H1 (cell line): ENCODE measurements around the gene JMJD7. TPM values are rescaled to one million over a fixed set of nuclear protein-coding genes. Genes with fewer than 3 reads are reported as not detected.

ENCODE experiments used
- CTCF ChIA-PET: fragments of 300-600 bp; sonication (Branson Sonifier 250); formaldehyde crosslinking; loops from one replicate; lab custom pipeline; 2021; ENCODE audit not compliant: partially characterized antibody; lab: Charles Lee
- POLR2A ChIA-PET: fragments of 300-600 bp; sonication (Branson Sonifier 250); formaldehyde crosslinking; loops from one replicate; lab custom pipeline; 2021; ENCODE audit warnings: inconsistent platforms; ENCODE audit not compliant: partially characterized antibody; lab: Charles Lee
- DNase-seq, 2 experiments: peaks; one replicate each; pipeline versions ENCODE4 v3.0.0 to v3.0.0-alpha.2; 2010 to 2022; ENCODE audit warnings: low spot score in 2 of 2, low read depth in 1 of 2, mixed read lengths in 1 of 2
- FAIRE-seq: peaks from 2 replicates; lab custom pipeline; 2011; peaks lifted over from hg19 to GRCh38; lab: Jason Lieb, UNC
- H2AFZ ChIP-seq: 2 replicates; pipeline ENCODE4 v1.8.1; 2012; ENCODE audit warnings: low read length, inconsistent platforms
- H2AK5ac ChIP-seq: 2 replicates; pipeline ENCODE4 v1.6.1; 2013; ENCODE audit warnings: low read depth, low read length
- H2BK120ac ChIP-seq: replicated peaks from 2 replicates; pipeline ENCODE3; 2013; ENCODE audit warnings: low read depth, low read length, inconsistent platforms
- H2BK12ac ChIP-seq: 2 replicates; pipeline ENCODE4 v1.6.1; 2013; ENCODE audit warnings: low read depth, low read length
- H2BK15ac ChIP-seq: 2 replicates; pipeline ENCODE4 v1.6.1; 2013; ENCODE audit warnings: low read length
- H2BK20ac ChIP-seq: 2 replicates; pipeline ENCODE4 v1.6.1; 2013; ENCODE audit warnings: low read length
- H2BK5ac ChIP-seq: 2 replicates; pipeline ENCODE4 v1.6.1; 2013; ENCODE audit warnings: low read depth, low read length
- H3K14ac ChIP-seq: 2 replicates; pipeline ENCODE4 v1.6.1; 2013; ENCODE audit warnings: inconsistent platforms; ENCODE audit not compliant: insufficient read length
- H3K18ac ChIP-seq: 2 replicates; pipeline ENCODE4 v1.6.1; 2013; ENCODE audit warnings: low read length; ENCODE audit errors: extremely low read depth
- H3K23ac ChIP-seq: 2 replicates; pipeline ENCODE4 v1.6.1; 2013; ENCODE audit warnings: inconsistent platforms; ENCODE audit not compliant: insufficient read length
- H3K23me2 ChIP-seq: 2 replicates; pipeline ENCODE4 v1.6.1; 2013; ENCODE audit warnings: low read depth, low read length
- H3K27ac ChIP-seq: 2 replicates; pipeline ENCODE4 v1.6.1; 2011; ENCODE audit warnings: low read depth, low read length, inconsistent platforms
- H3K27me3 ChIP-seq, 4 experiments: replicated peaks in 1 of 4; 1 replicate in 1 of 4; 2 replicates in 3 of 4; pipeline versions ENCODE4 v1.6.1 to v1.8.1; 2011 to 2013; ENCODE audit warnings: low read length in 3 of 4, mild to moderate bottlenecking in 3 of 4, inconsistent platforms in 2 of 4, mixed read lengths in 2 of 4, moderate library complexity in 1 of 4; ENCODE audit not compliant: control insufficient read depth in 3 of 4, insufficient read depth in 3 of 4; ENCODE audit errors: extremely low read depth in 1 of 4
- H3K36me3 ChIP-seq, 4 experiments: 2 replicates each; pipeline versions ENCODE4 v1.6.1 to v1.8.1; 2011 to 2013; ENCODE audit warnings: mild to moderate bottlenecking in 4 of 4, low read length in 3 of 4, moderate library complexity in 2 of 4, control low read depth in 1 of 4, inconsistent platforms in 1 of 4; ENCODE audit not compliant: insufficient read depth in 4 of 4, control insufficient read depth in 2 of 4
- H3K4ac ChIP-seq: replicated peaks from 2 replicates; pipeline ENCODE3; 2013; ENCODE audit warnings: low read length, low read depth, mixed read lengths, inconsistent platforms; ENCODE audit not compliant: insufficient read length
- H3K4me1 ChIP-seq, 4 experiments: replicated peaks in 1 of 4; 1 replicate in 1 of 4; 2 replicates in 3 of 4; pipeline versions ENCODE4 v1.6.1 to v1.8.1; 2011 to 2013; ENCODE audit warnings: low read length in 3 of 4, inconsistent platforms in 2 of 4, mixed read lengths in 1 of 4; ENCODE audit not compliant: insufficient read depth in 4 of 4, control insufficient read depth in 3 of 4
- H3K4me2 ChIP-seq, 2 experiments: 2 replicates each; pipeline versions ENCODE4 v1.6.1 to v1.8.1; 2011 to 2013; ENCODE audit warnings: low read depth in 2 of 2, low read length in 2 of 2, control low read depth in 1 of 2, inconsistent platforms in 1 of 2, mild to moderate bottlenecking in 1 of 2; ENCODE audit not compliant: insufficient read depth in 1 of 2
- H3K4me3 ChIP-seq, 4 experiments: fragments of 200-600, 300-600 bp in 1 of 4; sonication (generic), shearing (Covaris generic), sonication (Bioruptor Twin) in 1 of 4; 2 replicates each; pipeline versions ENCODE4 v1.5.1 to v1.8.1; 2011 to 2016; ENCODE audit warnings: low read length in 4 of 4, low read depth in 3 of 4, control low read depth in 2 of 4, inconsistent platforms in 2 of 4, mild to moderate bottlenecking in 2 of 4, mixed read lengths in 1 of 4, moderate library complexity in 1 of 4; ENCODE audit not compliant: insufficient read depth in 2 of 4; ENCODE audit errors: extremely low read depth in 1 of 4
- H3K56ac ChIP-seq: replicated peaks from 2 replicates; pipeline ENCODE3; 2013; ENCODE audit warnings: low read depth, mild to moderate bottlenecking, mixed read lengths, low read length, inconsistent platforms; ENCODE audit not compliant: insufficient read length
- H3K79me1 ChIP-seq: 2 replicates; pipeline ENCODE4 v1.6.1; 2013; ENCODE audit warnings: low read depth, low read length, control low read depth
- H3K79me2 ChIP-seq, 2 experiments: 2 replicates each; pipeline versions ENCODE4 v1.6.1 to v1.8.1; 2012 to 2013; ENCODE audit warnings: low read length in 2 of 2, mild to moderate bottlenecking in 2 of 2, inconsistent platforms in 1 of 2; ENCODE audit not compliant: insufficient read depth in 2 of 2, control insufficient read depth in 1 of 2
- H3K9ac ChIP-seq, 4 experiments: replicated peaks in 1 of 4; 1 replicate in 1 of 4; 2 replicates in 3 of 4; pipeline versions ENCODE4 v1.6.1 to v1.8.1; 2011 to 2013; ENCODE audit warnings: low read depth in 3 of 4, low read length in 3 of 4, control low read depth in 2 of 4, mild to moderate bottlenecking in 2 of 4, moderate library complexity in 2 of 4, inconsistent platforms in 1 of 4; ENCODE audit errors: extremely low read depth in 1 of 4
- H3K9me3 ChIP-seq, 2 experiments: 2 replicates each; pipeline versions ENCODE4 v1.6.1 to v1.8.1; 2012 to 2013; ENCODE audit warnings: mild to moderate bottlenecking in 2 of 2, moderate library complexity in 2 of 2, control low read depth in 1 of 2, inconsistent platforms in 1 of 2, low read depth in 1 of 2, low read length in 1 of 2, mixed read lengths in 1 of 2; ENCODE audit not compliant: insufficient read depth in 2 of 2
- H4K20me1 ChIP-seq, 2 experiments: replicated peaks in 1 of 2; 2 replicates each; pipeline versions ENCODE3 to v1.8.1; 2011 to 2013; ENCODE audit warnings: inconsistent platforms in 2 of 2, low read length in 2 of 2, mild to moderate bottlenecking in 1 of 2; ENCODE audit not compliant: insufficient read depth in 2 of 2, control insufficient read depth in 1 of 2
- H4K5ac ChIP-seq: 2 replicates; pipeline ENCODE4 v1.6.1; 2013; ENCODE audit warnings: low read length, low read depth, mixed read lengths, inconsistent platforms; ENCODE audit not compliant: insufficient read length
- H4K8ac ChIP-seq: 2 replicates; pipeline ENCODE4 v1.8.0; 2013; ENCODE audit warnings: mild to moderate bottlenecking, moderate library complexity, low read length, inconsistent platforms; ENCODE audit not compliant: insufficient read depth; ENCODE audit errors: extremely low read depth
- H4K91ac ChIP-seq: replicated peaks from 2 replicates; pipeline ENCODE3; 2013; ENCODE audit warnings: low read length, mixed read lengths, inconsistent platforms; ENCODE audit not compliant: insufficient read length
- ATF3 ChIP-seq: IDR thresholded peaks from 2 replicates; pipeline ENCODE4 v1.6.1; 2011; ENCODE audit warnings: low read depth, mild to moderate bottlenecking, low read length; ENCODE audit not compliant: insufficient read depth
- BCL11A ChIP-seq, 2 experiments: IDR thresholded peaks; one replicate each; pipeline ENCODE4 v1.6.1; 2011; ENCODE audit warnings: low read depth in 2 of 2, low read length in 2 of 2, mild to moderate bottlenecking in 2 of 2
- EP300 ChIP-seq, 2 experiments: IDR thresholded peaks; 1 replicate in 1 of 2; 2 replicates in 1 of 2; pipeline ENCODE4 v1.6.1; 2011 to 2012; ENCODE audit warnings: low read depth in 2 of 2, low read length in 2 of 2, mild to moderate bottlenecking in 2 of 2, borderline replicate concordance in 1 of 2, inconsistent platforms in 1 of 2, moderate library complexity in 1 of 2
- EZH2 ChIP-seq: fragments of 200-600 bp; sonication (generic); IDR thresholded peaks from 2 replicates; pipeline ENCODE4 v1.7.1; 2012; ENCODE audit warnings: low read depth, mild to moderate bottlenecking, moderate library complexity, low read length, inconsistent platforms; ENCODE audit not compliant: severe bottlenecking
- SIRT6 ChIP-seq: IDR thresholded peaks from one replicate; pipeline ENCODE4 v1.7.1; 2012; ENCODE audit warnings: low read length, inconsistent platforms
- SRF ChIP-seq: IDR thresholded peaks from 2 replicates; pipeline ENCODE4 v1.6.1; 2011; ENCODE audit warnings: mild to moderate bottlenecking, low read depth, low read length, moderate library complexity
- SUZ12 ChIP-seq: fragments of 200-600 bp; sonication (generic); IDR thresholded peaks from 2 replicates; pipeline ENCODE4 v1.6.1; 2012; ENCODE audit warnings: mild to moderate bottlenecking, inconsistent platforms, low read length, moderate library complexity, mixed read lengths
- TCF12 ChIP-seq: IDR thresholded peaks from 2 replicates; pipeline ENCODE4 v1.6.1; 2011; ENCODE audit warnings: low read depth, mild to moderate bottlenecking, low read length
- YY1 ChIP-seq: IDR thresholded peaks from 2 replicates; pipeline ENCODE4 v1.6.1; 2011; ENCODE audit warnings: low read depth, mild to moderate bottlenecking, low read length
- ZNF274 ChIP-seq: IDR thresholded peaks from 2 replicates; pipeline ENCODE4 v1.7.0; 2012; ENCODE audit warnings: low read length, borderline replicate concordance; ENCODE audit errors: extremely low read depth
- WGBS, 2 experiments: shearing (Covaris generic) in 1 of 2; methylation state at CpG; one replicate each; pipeline versions ENCODE4 v1.1.6 to v1.1.7; 2013 to 2015; ENCODE audit warnings: low lambda C conversion rate in 2 of 2, mixed read lengths in 2 of 2, inconsistent platforms in 1 of 2, low coverage in 1 of 2, missing lambda C conversion rate in 1 of 2; ENCODE audit not compliant: insufficient replicate concordance in 2 of 2, insufficient coverage in 1 of 2, insufficient read length in 1 of 2; ENCODE audit errors: extremely low coverage in 1 of 2, missing lambda C conversion rate in 1 of 2; 5-methylcytosine and 5-hydroxymethylcytosine counted together
- polyA plus RNA-seq, 7 experiments: library from polyadenylated mRNA; depleted of rRNA in 3 of 7; stranded (reverse) in 5 of 7; unstranded in 2 of 7; fragments of >200 nt in 5 of 7; fragments of 200-250 nt in 2 of 7; gene quantifications; 1 replicate in 5 of 7; 2 replicates in 1 of 7; 4 replicates in 1 of 7; pipeline versions ENCODE4 v1.2.1 to v1.2.3, GENCODE V29; 2011 to 2013; ENCODE audit warnings: missing spikeins in 2 of 7, mixed read lengths in 2 of 7
- total RNA-seq: library from RNA; stranded (reverse); fragmentation: NEBNext Ultra II Directional; extraction: Animal tissue kit (Norgen Biotek cat#: 25700); gene quantifications from 2 replicates; pipeline ENCODE4 v1.2.1, GENCODE V29; 2021

Gene JMJD7
- total and polyA plus RNA-seq, 2 of the 8 experiments (the other 6 are each of a cell fraction or from before 2014, with no cell fraction given) = 15.0 to 20.0 TPM

- Histone ChIP-seq H3K56ac (no peak overlapping the region), H3K4ac (no peak overlapping the region), H3K79me1 (peaks cover 2% of the 10 kb centered on the region; the same call in 1 of the 2 replicates), H2AK5ac (no peak overlapping the region), H3K27me3 (no peaks in the 10 kb centered on the region), H3K9me3 (no peaks in the 10 kb centered on the region), H2BK5ac (no peak overlapping the region), H2BK120ac (no peak overlapping the region), H3K14ac (no peak overlapping the region), H3K18ac (no peak overlapping the region), H4K91ac (no peak overlapping the region), H3K27ac (no peak overlapping the region), H2BK15ac (no peak overlapping the region), H3K23ac (no peak overlapping the region), H2AFZ (no peak overlapping the region), H2BK20ac (no peak overlapping the region), H4K8ac (peak overlapping the region; percentile 46; the same call in 1 of the 2 replicates), H3K36me3 (peaks cover 0 to 3% (median 0%) of the 10 kb centered on the region in 4 experiments; a peak in 4 of 8 replicates), H2BK12ac (no peak overlapping the region), H3K9ac (no peak overlapping the region), H3K4me3 (no peak overlapping the region), H3K23me2 (no peaks in the 10 kb centered on the region), H4K5ac (no peak overlapping the region), H3K4me2 (no peak overlapping the region), H3K4me1 (no peaks in the 10 kb centered on the region; a peak in 1 of 7 replicates), H3K79me2 (no peaks in the 10 kb centered on the region), H4K20me1 (peaks cover 1 to 15% of the 10 kb centered on the region in 2 experiments)
- CTCF ChIA-PET = interaction anchor here (0.7 to 2.6 kb wide), 5 partner anchors 23 to 70 kb away, joined by 3 to 10 read pairs (median 5); no protein-coding TSS in a partner anchor
- 91% methylated on average over 3 of the region's 3 CpGs; no CpG with 5 or more reads in 1 of the 2 experiments for WGBS, 2 experiments
- DNase-seq = no peak
- TF ChIP-seq EP300 (IDR thresholded peaks at IDR 0.05; ENCODE audit: borderline replicate concordance in 1 of 2, low read depth in 2 of 2, low read length in 2 of 2) (no peak), SIRT6 (no peak), SRF (no peak), BCL11A (IDR thresholded peaks at IDR 0.05; ENCODE audit: low read depth in 2 of 2, low read length in 2 of 2) (no peak), EZH2 (no peak), ATF3 (no peak), ZNF274 (no peak), YY1 (no peak), SUZ12 (no peak), TCF12 (no peak)
- POLR2A ChIA-PET = interaction anchor here (1.4 to 1.7 kb wide), 2 partner anchors 12 to 13 kb away, joined by 3 to 5 read pairs; no protein-coding TSS in a partner anchor
- no peak for FAIRE-seq
These were observed 6.2 kb downstream of the JMJD7 start for GRCh38 chr15:41834096-41834495.
